Amniotic stem cell (primary cell): ENCODE results near the gene MAST4.
"Not testable (repeated sequence)": the region's sequence is repeated elsewhere in the genome, so short reads cannot be mapped to it uniquely, and the experiment has no call there.

Experiments used
- DNase-seq: peaks from one replicate; lab custom pipeline; 2025; lab: John Stamatoyannopoulos, UW

MAST4 gene

GRCh38 chr5:66646570-66646969 is 50.4 kb downstream of the MAST4 start:
- DNase-seq = no peak

GRCh38 chr5:66647146-66647856 is 51.1 kb downstream of the MAST4 start:
- DNase-seq = no peak

- no peak for DNase-seq
These were observed 56.6 kb downstream of the MAST4 start for GRCh38 chr5:66652818-66653217.

- no peak for DNase-seq
These were observed 57.1 kb downstream of the MAST4 start for GRCh38 chr5:66653325-66653724.

- DNase-seq = no peak
These were observed 59.5 kb downstream of the MAST4 start for GRCh38 chr5:66655395-66656324.

GRCh38 chr5:66658516-66658915 is 62.3 kb downstream of the MAST4 start:
- DNase-seq = no peak

- DNase-seq = no peak
These were observed 63.6 kb downstream of the MAST4 start for GRCh38 chr5:66659780-66660179.

GRCh38 chr5:66660396-66660795 is 64.2 kb downstream of the MAST4 start:
- DNase-seq = no peak

- no peak for DNase-seq
These were observed 65.0 kb downstream of the MAST4 start for GRCh38 chr5:66661149-66661548.

GRCh38 chr5:66666778-66667177 is 70.6 kb downstream of the MAST4 start:
- no peak for DNase-seq

- no peak for DNase-seq
These were observed 73.1 kb downstream of the MAST4 start for GRCh38 chr5:66669086-66669861.

- no peak for DNase-seq
These were observed 73.6 kb downstream of the MAST4 start for GRCh38 chr5:66669862-66670195.

GRCh38 chr5:66671305-66671704 is 75.1 kb downstream of the MAST4 start:
- no peak for DNase-seq

- DNase-seq = no peak
These were observed 78.6 kb downstream of the MAST4 start for GRCh38 chr5:66674802-66675201.

GRCh38 chr5:66675406-66675805 is 79.2 kb downstream of the MAST4 start:
- no peak for DNase-seq

GRCh38 chr5:66680221-66680620 is 84.0 kb downstream of the MAST4 start:
- DNase-seq = no peak

GRCh38 chr5:66680804-66681203 is 84.6 kb downstream of the MAST4 start:
- DNase-seq = no peak

GRCh38 chr5:66684663-66685062 is 88.5 kb downstream of the MAST4 start:
- DNase-seq = no peak

- DNase-seq = no peak
These were observed 93.5 kb downstream of the MAST4 start for GRCh38 chr5:66689522-66690220.

GRCh38 chr5:66694036-66694435 is 97.8 kb downstream of the MAST4 start:
- DNase-seq = no peak

- not testable (repeated sequence) for DNase-seq
These were observed 99.6 kb downstream of the MAST4 start for GRCh38 chr5:66695840-66696239.
